Ovary (tissue), 3 donors: ENCODE measurements around the gene PLEKHJ1.

Source experiments
- EP300 ChIP-seq: sonication (generic); formaldehyde crosslinking; IDR thresholded peaks from one replicate; pipeline ENCODE4 v1.6.1; 2017; ENCODE audit warnings: antibody characterized with exemption
- TF ChIP-seq, protein P1 (sequence below), 3 donors: fragments of 450-650 bp in 2 of 3; fragments of 200-600 bp in 1 of 3; IDR thresholded peaks; one replicate each; pipeline versions ENCODE4 v1.5.1 to v1.8.0; 2016 to 2022; ENCODE audit warnings: antibody characterized with exemption in 3 of 3, mild to moderate bottlenecking in 1 of 3
- donor health status: DM: no; HTN: no; CAD: no.

GRCh38 chr19:2283835-2284507, 47.8 kb upstream of the PLEKHJ1 start:
- no peak for TF ChIP-seq EP300
- TF ChIP-seq, protein P1, sequence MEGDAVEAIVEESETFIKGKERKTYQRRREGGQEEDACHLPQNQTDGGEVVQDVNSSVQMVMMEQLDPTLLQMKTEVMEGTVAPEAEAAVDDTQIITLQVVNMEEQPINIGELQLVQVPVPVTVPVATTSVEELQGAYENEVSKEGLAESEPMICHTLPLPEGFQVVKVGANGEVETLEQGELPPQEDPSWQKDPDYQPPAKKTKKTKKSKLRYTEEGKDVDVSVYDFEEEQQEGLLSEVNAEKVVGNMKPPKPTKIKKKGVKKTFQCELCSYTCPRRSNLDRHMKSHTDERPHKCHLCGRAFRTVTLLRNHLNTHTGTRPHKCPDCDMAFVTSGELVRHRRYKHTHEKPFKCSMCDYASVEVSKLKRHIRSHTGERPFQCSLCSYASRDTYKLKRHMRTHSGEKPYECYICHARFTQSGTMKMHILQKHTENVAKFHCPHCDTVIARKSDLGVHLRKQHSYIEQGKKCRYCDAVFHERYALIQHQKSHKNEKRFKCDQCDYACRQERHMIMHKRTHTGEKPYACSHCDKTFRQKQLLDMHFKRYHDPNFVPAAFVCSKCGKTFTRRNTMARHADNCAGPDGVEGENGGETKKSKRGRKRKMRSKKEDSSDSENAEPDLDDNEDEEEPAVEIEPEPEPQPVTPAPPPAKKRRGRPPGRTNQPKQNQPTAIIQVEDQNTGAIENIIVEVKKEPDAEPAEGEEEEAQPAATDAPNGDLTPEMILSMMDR (IDR thresholded peaks at IDR 0.05), result no peak
